Fibroblast of lung (primary cell): Measurements from ENCODE around the gene GAS5. TPM values are rescaled to one million over a fixed set of nuclear protein-coding genes. Genes with fewer than 3 reads are reported as not detected.

Experiments
- DNase-seq, 2 donors: peaks; one replicate each; pipeline versions ENCODE4 v3.0.0 to v3.0.0-alpha.2; 2010; ENCODE audit warnings: low read depth in 2 of 2
- H2AFZ ChIP-seq: 2 replicates; pipeline ENCODE4 v1.5.1; 2012; ENCODE audit warnings: low read length, control low read depth, inconsistent platforms
- H3K27ac ChIP-seq: 2 replicates; pipeline ENCODE4 v1.5.1; 2011; ENCODE audit warnings: low read length, control low read depth; ENCODE audit not compliant: insufficient read depth
- H3K27me3 ChIP-seq: 2 replicates; pipeline ENCODE4 v1.5.1; 2011; ENCODE audit warnings: mild to moderate bottlenecking, low read length; ENCODE audit not compliant: control insufficient read depth, insufficient read depth
- H3K36me3 ChIP-seq: 2 replicates; pipeline ENCODE4 v1.5.1; 2011; ENCODE audit warnings: low read length; ENCODE audit not compliant: control insufficient read depth, insufficient read depth
- H3K4me1 ChIP-seq: 2 replicates; pipeline ENCODE4 v1.5.1; 2011; ENCODE audit warnings: low read length; ENCODE audit not compliant: control insufficient read depth, insufficient read depth; ENCODE audit errors: extremely low read depth
- H3K4me2 ChIP-seq: 2 replicates; pipeline ENCODE4 v1.5.1; 2011; ENCODE audit warnings: low read length, control low read depth; ENCODE audit not compliant: insufficient read depth; ENCODE audit errors: extremely low read depth
- H3K4me3 ChIP-seq, 4 experiments: fragments of 200-600 bp in 1 of 4; sonication (generic) in 1 of 4; replicated peaks in 1 of 4; 2 replicates each; pipeline ENCODE4 v1.5.1; 2011 to 2016; ENCODE audit warnings: low read length in 4 of 4, low read depth in 3 of 4, mild to moderate bottlenecking in 3 of 4, control low read depth in 2 of 4, inconsistent platforms in 1 of 4, mixed read lengths in 1 of 4; ENCODE audit not compliant: insufficient read depth in 1 of 4; ENCODE audit errors: control extremely low read depth in 1 of 4
- H3K79me2 ChIP-seq: 2 replicates; pipeline ENCODE4 v1.5.1; 2012; ENCODE audit warnings: mild to moderate bottlenecking, low read length, inconsistent platforms; ENCODE audit not compliant: control insufficient read depth, insufficient read depth
- H3K9ac ChIP-seq: 2 replicates; pipeline ENCODE4 v1.5.1; 2011; ENCODE audit warnings: mild to moderate bottlenecking, low read length, control low read depth; ENCODE audit not compliant: insufficient read depth
- H3K9me3 ChIP-seq: 2 replicates; pipeline ENCODE4 v1.5.1; 2012; ENCODE audit warnings: low read depth, low read length; ENCODE audit not compliant: control insufficient read depth, insufficient read depth
- H4K20me1 ChIP-seq: 2 replicates; pipeline ENCODE4 v1.5.1; 2011; ENCODE audit warnings: low read length; ENCODE audit not compliant: control insufficient read depth, insufficient read depth; ENCODE audit errors: extremely low read depth
- CTCF ChIP-seq, 2 donors: IDR thresholded peaks in 1 of 2; conservative IDR thresholded peaks in 1 of 2; 1 replicate in 1 of 2; 2 replicates in 1 of 2; pipeline ENCODE4 v1.5.1; 2011 to 2012; ENCODE audit warnings: low read length in 2 of 2, control low read depth in 1 of 2, inconsistent platforms in 1 of 2, low read depth in 1 of 2, mild to moderate bottlenecking in 1 of 2
- EZH2 ChIP-seq: IDR thresholded peaks from 2 replicates; pipeline ENCODE4 v1.5.1; 2012; ENCODE audit warnings: low read length, control low read depth, mild to moderate bottlenecking; ENCODE audit errors: missing control alignments
- polyA plus RNA-seq, 2 donors: library from polyadenylated mRNA; depleted of rRNA in 1 of 2; stranded (reverse) in 1 of 2; unstranded in 1 of 2; fragments of >200 nt; gene quantifications; 2 replicates each; pipeline ENCODE4 v1.2.1, GENCODE V29; 2011 to 2012; ENCODE audit warnings: missing spikeins in 1 of 2
- total RNA-seq: library from RNA; depleted of rRNA; stranded (reverse); fragments of >200 nt; gene quantifications from 2 replicates; pipeline ENCODE4 v1.2.1, GENCODE V29; 2014

GAS5 gene
- total and polyA plus RNA-seq, 2 donors (not counting 1 experiment from before 2014, with no cell fraction given) = 502 to 810 TPM

- peak within 1 kb of the TSS; percentile 75 for H2AFZ ChIP-seq
- H3K79me2 ChIP-seq = peaks cover 42% of the 10 kb centered on the region
- DNase-seq = peak; percentile 98 to 99
- peak within 1 kb of the TSS; percentile 93 for H3K4me2 ChIP-seq
- peak within 1 kb of the TSS; percentile 92 for H3K27ac ChIP-seq
- no peak for TF ChIP-seq CTCF (conservative IDR thresholded peaks at IDR 0.05 in 1 of 2, IDR thresholded peaks at IDR 0.05 in 1 of 2; ENCODE audit: low read depth in 1 of 2, low read length in 2 of 2)
- no peak for TF ChIP-seq EZH2
- H3K27me3 ChIP-seq = no peaks in the 10 kb centered on the region
- H3K4me3 ChIP-seq = peak within 1 kb of the TSS; percentile 60 to 92 (median 86)
- H3K36me3 ChIP-seq = no peaks in the 10 kb centered on the region
- H3K4me1 ChIP-seq = no peaks in the 10 kb centered on the region
- no peaks in the 10 kb centered on the region for H3K9me3 ChIP-seq
- H3K9ac ChIP-seq = peak within 1 kb of the TSS; percentile 76
- no peaks in the 10 kb centered on the region for H4K20me1 ChIP-seq
Observed at GRCh38 chr1:173824315-173825081, 43.3 kb downstream of the GAS5 start, which contains the start of the genes CENPL and DARS2. TSS of gene CENPL (minus strand) at chr1:173824883. CDS start at chr1:173811299, 13,584 bp downstream. TSS of gene DARS2 (plus strand) at chr1:173824673. CDS start at chr1:173825230, 557 bp downstream.

- Histone ChIP-seq H2AFZ (peak overlapping the region; percentile 75), H3K9me3 (no peaks in the 10 kb centered on the region), H3K4me3 (peak overlapping the region; percentile 60 to 92 (median 86)), H3K27me3 (no peaks in the 10 kb centered on the region), H3K4me1 (no peaks in the 10 kb centered on the region), H3K36me3 (no peaks in the 10 kb centered on the region), H4K20me1 (no peaks in the 10 kb centered on the region), H3K79me2 (peaks cover 48% of the 10 kb centered on the region), H3K4me2 (peak overlapping the region; percentile 93), H3K9ac (peak overlapping the region; percentile 56), H3K27ac (peak overlapping the region; percentile 92)
- TF ChIP-seq CTCF (conservative IDR thresholded peaks at IDR 0.05 in 1 of 2, IDR thresholded peaks at IDR 0.05 in 1 of 2; ENCODE audit: low read depth in 1 of 2, low read length in 2 of 2) = no peak
- TF ChIP-seq EZH2 = no peak
- no peak for DNase-seq
Observed at GRCh38 chr1:173823781-173824314, 43.9 kb downstream of the GAS5 start.

- H3K27ac ChIP-seq = no peak overlapping the region
- H3K4me2 ChIP-seq = peak overlapping the region; percentile 28
- peaks cover 62% of the 10 kb centered on the region for H3K79me2 ChIP-seq
- no peak for TF ChIP-seq CTCF (conservative IDR thresholded peaks at IDR 0.05 in 1 of 2, IDR thresholded peaks at IDR 0.05 in 1 of 2; ENCODE audit: low read depth in 1 of 2, low read length in 2 of 2)
- no peak for TF ChIP-seq EZH2
- H3K27me3 ChIP-seq = no peaks in the 10 kb centered on the region
- DNase-seq = no peak
- no peak overlapping the region for H3K4me3 ChIP-seq
- H3K36me3 ChIP-seq = no peaks in the 10 kb centered on the region
- no peaks in the 10 kb centered on the region for H3K9me3 ChIP-seq
- H2AFZ ChIP-seq = no peak overlapping the region
- no peak overlapping the region for H3K9ac ChIP-seq
- no peaks in the 10 kb centered on the region for H3K4me1 ChIP-seq
- no peaks in the 10 kb centered on the region for H4K20me1 ChIP-seq
Observed at GRCh38 chr1:173821680-173822079, 46.1 kb downstream of the GAS5 start.
